ENCODE measurements around the gene KAT6B.
A peak's percentile ranks its signal among the peaks of the same experiment; 100 is the strongest.

The KAT6B gene

GRCh38 chr10:75062506-75063299 is 236.3 kb downstream of the KAT6B start:
- DNase-seq (ENCODE audit: low read depth) = peak; percentile 86
- no peak overlapping the region for H3K4me3 ChIP-seq (ENCODE audit: control insufficient read depth, low read depth, low read length)
- no peak for TF ChIP-seq CTCF (conservative IDR thresholded peaks at IDR 0.05; ENCODE audit: control insufficient read depth, insufficient read depth, low read depth, low read length)

GRCh38 chr10:75063461-75064230 is 237.2 kb downstream of the KAT6B start:
- H3K4me3 ChIP-seq (ENCODE audit: control insufficient read depth, low read depth, low read length) = no peak overlapping the region
- TF ChIP-seq CTCF (conservative IDR thresholded peaks at IDR 0.05; ENCODE audit: control insufficient read depth, insufficient read depth, low read depth, low read length) = no peak
- DNase-seq (ENCODE audit: low read depth) = no peak

GRCh38 chr10:75065076-75065475 is 238.7 kb downstream of the KAT6B start:
- H3K4me3 ChIP-seq (ENCODE audit: control insufficient read depth, low read depth, low read length) = no peak overlapping the region
- DNase-seq (ENCODE audit: low read depth) = no peak
- TF ChIP-seq CTCF (conservative IDR thresholded peaks at IDR 0.05; ENCODE audit: control insufficient read depth, insufficient read depth, low read depth, low read length) = no peak

- no peak for DNase-seq (ENCODE audit: low read depth)
- no peak overlapping the region for H3K4me3 ChIP-seq (ENCODE audit: control insufficient read depth, low read depth, low read length)
- no peak for TF ChIP-seq CTCF (conservative IDR thresholded peaks at IDR 0.05; ENCODE audit: control insufficient read depth, insufficient read depth, low read depth, low read length)
Observed at GRCh38 chr10:75066271-75066670, 239.9 kb downstream of the KAT6B start.

- H3K4me3 ChIP-seq (ENCODE audit: control insufficient read depth, low read depth, low read length) = no peak overlapping the region
- no peak for TF ChIP-seq CTCF (conservative IDR thresholded peaks at IDR 0.05; ENCODE audit: control insufficient read depth, insufficient read depth, low read depth, low read length)
- DNase-seq (ENCODE audit: low read depth) = no peak
Observed at GRCh38 chr10:75067272-75067671, 240.9 kb downstream of the KAT6B start.

- TF ChIP-seq CTCF (conservative IDR thresholded peaks at IDR 0.05; ENCODE audit: control insufficient read depth, insufficient read depth, low read depth, low read length) = no peak
- DNase-seq (ENCODE audit: low read depth) = no peak
- no peak overlapping the region for H3K4me3 ChIP-seq (ENCODE audit: control insufficient read depth, low read depth, low read length)
Observed at GRCh38 chr10:75068523-75068922, 242.1 kb downstream of the KAT6B start.
